GM19351 (cell line): ENCODE data around the gene PPM1J.
A peak's percentile ranks its signal among the peaks of the same experiment; 100 is the strongest.
"Not testable (repeated sequence)": the region's sequence is repeated elsewhere in the genome, so short reads cannot be mapped to it uniquely, and the experiment has no call there.

Experiments used
- ATAC-seq: cut with Tn5 transposase; IDR thresholded peaks from one replicate; pipeline ENCODE4 v1.9.1; 2021; ENCODE audit warnings: mild to moderate bottlenecking, moderate library complexity; ENCODE audit not compliant: unreplicated experiment

Gene PPM1J, protein sequence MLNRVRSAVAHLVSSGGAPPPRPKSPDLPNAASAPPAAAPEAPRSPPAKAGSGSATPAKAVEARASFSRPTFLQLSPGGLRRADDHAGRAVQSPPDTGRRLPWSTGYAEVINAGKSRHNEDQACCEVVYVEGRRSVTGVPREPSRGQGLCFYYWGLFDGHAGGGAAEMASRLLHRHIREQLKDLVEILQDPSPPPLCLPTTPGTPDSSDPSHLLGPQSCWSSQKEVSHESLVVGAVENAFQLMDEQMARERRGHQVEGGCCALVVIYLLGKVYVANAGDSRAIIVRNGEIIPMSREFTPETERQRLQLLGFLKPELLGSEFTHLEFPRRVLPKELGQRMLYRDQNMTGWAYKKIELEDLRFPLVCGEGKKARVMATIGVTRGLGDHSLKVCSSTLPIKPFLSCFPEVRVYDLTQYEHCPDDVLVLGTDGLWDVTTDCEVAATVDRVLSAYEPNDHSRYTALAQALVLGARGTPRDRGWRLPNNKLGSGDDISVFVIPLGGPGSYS

DNA sequence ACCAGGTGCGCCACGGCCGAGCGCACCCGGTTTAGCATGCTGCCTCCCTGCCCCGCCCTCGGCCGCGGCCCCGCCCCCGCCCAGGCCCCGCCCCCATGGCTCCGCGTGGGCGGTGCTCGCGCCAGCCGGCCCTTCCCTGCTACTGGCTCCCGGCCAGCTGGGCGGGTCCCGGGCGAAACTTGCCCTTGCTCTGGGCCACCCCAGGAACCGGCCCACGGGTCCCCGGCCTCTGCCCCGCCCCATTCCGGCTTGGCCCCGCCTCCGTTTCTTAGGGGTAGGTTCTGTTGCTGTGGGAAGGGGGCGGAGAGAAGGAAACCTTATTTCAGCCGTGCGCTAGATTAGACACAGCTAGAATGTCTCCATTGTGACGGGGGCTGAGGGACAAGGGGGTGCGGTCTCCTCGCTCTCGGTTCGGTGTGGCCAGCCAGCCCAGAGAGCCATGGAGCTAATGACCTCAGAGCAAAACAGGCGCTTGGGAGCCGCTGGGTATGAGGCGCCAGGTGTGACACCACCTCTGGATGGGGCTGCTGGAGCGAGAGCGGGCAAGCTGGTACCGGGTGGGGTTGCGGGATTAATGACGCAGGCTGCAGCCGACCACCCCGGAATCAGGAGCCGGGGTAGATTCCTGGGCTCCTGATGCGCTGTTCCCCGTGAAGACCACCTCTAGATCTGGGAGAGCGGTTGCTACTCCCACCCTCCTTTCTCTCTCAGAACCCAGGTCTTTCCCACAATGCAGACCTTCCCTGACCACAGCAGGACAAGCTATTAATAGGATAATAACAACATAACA, at the start of gene PPM1J:
TSS of gene PPM1J (minus strand) at position 69 of the 790 bp plus-strand sequence. CDS start at position 38, 31 bp downstream.
- ATAC-seq, result peak; percentile 80

DNA sequence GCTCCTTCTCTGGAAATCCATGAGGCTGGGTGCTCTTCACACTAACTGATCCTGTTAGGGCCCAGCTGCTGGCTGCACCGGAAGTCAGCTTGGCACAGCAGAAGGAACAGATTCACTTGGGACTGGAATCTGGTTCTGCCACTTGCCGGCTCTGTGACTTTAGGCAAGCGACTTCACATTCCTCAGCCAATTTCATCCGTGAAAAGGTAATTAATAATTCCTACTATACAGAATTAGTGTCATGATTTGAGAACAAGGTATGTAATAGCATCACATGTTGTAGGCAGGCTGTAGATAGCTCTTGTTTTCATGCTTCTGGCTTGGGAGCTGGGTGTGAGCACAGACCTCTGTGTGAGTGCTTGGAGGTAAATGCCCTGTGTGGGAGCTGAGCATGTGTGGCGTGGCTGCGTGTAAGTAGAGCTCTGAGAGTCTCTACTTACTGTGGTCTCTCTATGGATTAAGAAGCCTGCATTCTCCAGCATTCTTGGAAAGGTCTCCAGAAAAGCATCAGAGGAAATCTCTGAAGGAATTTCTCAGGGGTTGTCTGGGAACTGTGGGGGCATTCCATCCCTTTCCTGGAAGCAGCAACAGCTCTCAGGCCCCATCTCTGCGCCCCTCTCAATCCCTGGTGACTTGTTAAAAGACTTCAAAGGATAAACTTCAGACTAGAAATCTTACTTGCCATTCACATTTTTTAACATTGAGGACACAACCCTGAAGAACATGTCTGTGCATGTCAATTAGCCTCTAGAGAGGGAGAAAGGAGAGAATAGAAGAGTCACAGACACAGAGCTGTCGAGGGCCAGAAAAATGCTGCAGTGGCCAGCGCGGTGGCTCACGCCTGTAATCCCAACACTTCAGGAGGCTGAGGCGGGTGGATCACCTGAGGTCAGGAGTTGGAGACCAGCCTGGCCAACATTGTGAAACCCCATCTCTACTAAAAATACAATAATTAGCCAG, 47.7 kb upstream of the PPM1J start:
- ATAC-seq, result no peak

DNA sequence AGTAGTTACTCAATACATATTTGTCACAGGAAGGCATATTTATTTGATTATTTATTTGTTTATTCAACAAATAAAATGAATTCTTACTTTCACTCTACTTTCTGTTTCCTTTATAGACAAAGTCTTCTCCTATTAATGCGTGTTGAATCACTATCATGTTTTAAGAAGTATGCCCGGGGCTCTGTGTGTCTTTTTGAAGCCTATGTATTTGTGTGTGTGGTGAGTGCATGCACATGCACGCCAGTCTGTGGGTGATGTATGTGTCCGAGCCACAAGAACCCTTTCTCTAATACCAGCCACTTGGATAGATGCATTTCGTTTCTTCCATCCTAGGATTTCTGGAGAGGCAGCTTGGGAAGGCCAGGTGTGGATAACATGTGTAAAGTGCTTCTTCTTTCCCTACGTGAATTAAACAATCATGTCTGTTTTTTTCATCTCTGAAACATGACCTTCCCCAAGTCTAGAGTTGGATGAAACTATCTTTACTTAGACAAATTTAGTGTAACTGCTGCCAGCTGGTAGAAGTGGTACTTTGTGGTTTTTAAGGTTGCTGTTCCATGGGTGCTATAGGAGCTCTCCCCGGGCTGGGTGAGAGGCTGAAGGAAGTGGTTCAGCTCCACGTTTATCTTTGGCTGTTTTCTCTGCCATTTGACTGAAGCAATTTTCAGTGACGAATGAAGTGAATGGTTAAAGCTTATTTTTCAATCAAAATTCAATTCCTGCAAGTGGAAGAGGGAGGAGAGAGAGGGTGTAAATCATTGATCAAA, 46.8 kb upstream of the PPM1J start:
- ATAC-seq, result no peak

DNA sequence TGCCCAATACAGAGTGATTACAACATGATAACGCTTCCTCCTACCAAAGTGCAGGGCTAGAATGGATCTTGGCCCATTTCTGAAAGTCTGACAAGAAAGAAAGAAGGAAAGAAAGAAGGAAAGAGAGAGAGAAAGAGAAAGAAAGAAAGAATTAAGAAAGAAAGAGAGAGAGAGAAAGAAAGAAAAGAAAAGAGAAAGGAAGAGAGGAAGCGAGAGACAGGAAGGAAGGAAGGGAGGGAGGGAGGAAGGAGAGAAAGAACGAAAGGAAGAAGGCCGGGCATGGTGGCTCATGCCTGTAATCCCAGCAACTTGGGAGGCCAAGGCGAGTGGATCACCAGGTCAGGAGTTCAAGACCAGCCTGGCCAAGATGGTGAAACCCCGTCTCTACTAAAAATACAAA, 44.1 kb upstream of the PPM1J start:
- ATAC-seq, result no peak

DNA sequence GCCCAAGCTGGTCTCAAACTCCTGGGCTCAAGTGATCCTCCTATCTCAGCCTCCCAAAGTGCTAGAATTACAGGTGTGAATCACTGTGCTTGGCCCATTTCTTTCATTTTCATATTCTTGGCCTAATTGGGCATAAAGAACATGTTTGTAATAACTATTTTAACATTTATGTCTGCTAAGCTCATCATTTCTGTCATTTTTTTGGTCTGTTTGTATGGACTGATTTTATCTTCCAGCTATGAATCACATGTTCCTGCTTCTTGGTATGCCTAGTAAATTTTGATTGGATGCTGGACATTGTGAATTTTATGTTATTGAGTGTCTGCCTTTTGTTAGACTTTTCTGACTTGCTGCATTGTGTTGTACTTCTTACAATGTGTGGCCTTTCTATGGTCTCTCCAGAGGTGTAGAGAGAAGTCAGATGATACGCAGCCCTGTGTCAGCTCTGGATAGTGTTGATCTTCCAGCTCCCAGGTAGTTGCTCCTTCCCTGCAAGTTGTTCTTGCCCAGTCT, 39.0 kb upstream of the PPM1J start:
- ATAC-seq, result no peak

DNA sequence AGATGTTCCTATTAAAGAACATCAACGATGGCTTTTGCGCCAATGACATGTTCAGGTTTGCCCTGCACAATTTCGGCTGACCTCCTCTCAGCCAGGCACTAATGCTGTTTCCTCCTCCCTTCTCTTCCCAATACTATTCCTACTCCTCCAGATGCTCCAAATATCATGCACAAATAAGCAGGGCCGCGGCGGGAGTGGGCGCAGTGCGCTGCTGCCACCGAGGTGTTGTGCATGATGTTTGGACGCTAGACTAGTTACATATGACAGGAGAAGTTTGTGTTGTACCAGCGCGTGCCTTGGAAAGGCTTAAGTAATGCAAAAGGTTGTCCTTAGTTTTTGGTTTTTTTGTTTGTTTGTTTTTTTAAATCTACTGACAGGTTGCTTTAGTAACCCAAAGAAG, 33.3 kb upstream of the PPM1J start:
- no peak for ATAC-seq

DNA sequence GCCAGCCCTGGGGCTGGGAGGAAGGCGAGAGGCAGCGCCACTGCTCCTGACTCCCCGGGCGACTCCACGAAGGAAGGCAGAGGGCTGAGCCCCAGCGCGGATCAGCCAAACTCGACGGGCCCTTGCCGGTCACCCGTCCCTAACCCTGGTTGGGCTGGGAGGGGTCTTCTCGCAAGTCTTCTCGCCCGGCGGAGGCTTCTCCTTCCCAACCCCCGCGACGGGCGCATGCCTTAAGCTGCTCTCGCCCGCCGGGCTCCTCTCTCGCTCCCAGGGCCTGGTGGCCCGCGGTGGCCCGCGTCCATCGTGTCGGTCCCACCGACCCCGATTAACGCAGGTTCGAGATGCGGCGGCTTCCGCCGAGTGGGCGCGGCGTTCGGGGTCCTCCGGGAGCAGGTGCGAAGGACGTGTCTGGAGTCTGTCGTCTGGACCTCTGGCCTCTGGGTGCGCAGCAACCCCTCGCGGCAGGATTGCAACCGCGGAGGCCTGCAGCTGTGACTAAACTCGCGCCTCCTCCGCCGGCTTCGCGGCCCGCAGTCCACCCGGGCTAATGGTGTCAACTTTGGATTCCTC, 29.0 kb upstream of the PPM1J start:
- ATAC-seq, result no peak

DNA sequence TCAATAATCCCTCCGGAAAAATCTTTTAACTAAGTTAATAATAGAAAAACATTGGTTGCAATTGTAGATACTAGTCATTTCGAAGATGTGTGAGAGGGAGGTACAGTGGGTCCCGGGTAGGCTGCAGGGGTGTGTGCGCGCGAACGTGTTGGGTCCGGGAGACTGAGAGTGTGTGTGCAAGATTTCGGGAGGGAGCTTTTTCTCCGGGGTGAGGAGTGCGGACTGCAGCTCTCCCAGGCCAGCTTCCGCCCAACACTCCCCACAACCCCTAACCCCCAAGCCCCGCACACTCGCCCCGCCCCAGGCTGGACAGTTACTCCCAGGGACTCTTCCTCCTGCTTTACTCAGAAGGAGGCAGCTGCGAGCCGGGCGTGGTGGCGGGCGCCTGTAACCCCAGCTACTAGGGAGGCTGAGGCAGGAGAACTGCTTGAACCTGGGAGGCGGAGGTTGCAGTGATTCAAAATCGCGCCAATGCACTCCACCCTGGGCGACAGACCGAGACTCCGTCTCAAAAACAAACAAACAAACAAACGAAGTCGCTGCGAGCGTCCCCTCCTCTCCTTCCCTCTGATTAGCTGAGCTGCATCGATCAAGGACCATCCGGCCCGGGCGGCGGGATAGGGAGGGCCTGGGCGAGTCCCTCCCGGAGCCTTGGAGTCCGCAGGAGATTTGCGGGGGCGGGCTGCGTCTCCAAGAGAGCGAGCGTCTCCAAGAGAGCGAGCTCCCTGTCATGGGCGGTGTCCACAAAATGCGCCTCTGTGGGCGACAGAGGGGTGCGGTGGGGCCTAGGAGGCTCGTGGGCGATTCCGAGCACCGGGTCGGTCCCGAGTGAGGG, 28.3 kb upstream of the PPM1J start:
- ATAC-seq, result no peak

DNA sequence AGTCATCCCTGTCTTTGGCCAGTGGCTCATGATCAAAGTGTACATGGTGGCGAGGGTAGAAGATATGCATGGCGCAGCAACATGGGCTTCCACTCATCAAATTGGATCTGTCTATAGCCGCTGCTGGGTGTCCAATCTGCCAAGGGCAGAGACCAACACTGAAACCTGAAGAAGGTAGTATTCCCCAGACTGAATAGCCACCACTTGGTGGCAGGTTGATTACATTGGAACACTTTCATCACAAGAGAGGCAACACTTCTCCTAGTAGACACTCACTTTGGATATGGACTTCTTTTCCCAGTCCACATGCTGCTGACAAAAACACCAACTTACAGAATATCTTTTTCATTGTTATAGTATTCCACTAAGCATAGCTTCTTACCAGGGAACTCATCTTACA, 22.4 kb upstream of the PPM1J start:
- ATAC-seq, result no peak

DNA sequence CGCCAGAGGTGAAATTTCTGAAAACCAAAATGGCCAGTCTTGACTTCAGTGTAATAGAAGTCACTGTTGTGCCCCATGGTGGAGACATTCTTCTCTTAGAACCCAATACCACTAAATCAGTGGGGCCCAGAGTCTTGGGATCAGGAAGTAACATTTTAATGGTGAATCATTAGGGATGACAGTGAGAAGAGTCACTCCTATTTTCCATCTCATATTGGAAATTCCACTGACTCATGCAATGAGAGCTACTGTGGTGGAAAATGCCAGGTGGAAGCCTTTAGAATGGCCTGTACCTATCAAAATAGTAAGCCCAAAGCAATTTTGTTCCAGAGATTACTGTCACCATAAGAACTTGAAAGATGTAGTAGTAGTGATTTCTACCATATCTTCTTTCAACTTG, 20.6 kb upstream of the PPM1J start:
- no peak for ATAC-seq

DNA sequence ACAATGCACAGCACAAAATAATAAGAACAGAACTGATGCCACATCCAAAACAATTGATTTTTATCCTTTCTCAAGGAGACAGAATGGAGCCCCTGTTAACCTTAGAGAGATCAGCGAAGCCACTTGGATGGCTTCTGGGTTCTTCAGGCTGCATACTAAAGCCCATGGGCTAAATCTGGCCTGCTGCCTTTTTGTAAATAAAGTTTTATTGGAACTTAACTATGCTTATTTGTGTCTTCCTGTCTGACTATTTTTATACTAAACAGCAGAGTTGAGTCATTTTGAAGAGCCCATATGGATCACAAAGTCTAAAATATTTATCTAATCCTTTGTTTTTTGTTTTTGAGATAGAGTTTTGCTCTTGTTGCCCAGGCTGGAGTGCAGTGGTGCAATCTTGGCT, 16.3 kb upstream of the PPM1J start:
- ATAC-seq, result no peak

DNA sequence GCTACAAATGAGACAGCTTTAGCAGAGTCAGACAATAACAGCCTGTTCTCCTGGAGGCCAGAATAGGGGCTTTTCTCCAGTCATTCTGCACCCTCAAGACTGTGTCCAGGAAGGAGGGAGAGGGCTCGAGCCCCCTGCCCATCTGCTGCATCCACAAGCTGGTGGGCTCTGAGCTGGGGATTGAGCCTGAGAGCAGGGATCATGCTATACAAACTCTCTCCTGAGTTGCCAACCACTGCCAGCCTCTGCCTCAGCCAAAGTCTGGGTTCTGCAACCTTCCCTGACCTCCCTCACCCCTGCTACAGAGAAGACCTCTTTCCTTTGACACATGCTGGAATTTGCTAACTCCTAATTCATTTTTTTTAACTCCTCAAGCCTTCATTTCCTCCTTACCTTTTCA, 14.8 kb upstream of the PPM1J start:
- no peak for ATAC-seq

DNA sequence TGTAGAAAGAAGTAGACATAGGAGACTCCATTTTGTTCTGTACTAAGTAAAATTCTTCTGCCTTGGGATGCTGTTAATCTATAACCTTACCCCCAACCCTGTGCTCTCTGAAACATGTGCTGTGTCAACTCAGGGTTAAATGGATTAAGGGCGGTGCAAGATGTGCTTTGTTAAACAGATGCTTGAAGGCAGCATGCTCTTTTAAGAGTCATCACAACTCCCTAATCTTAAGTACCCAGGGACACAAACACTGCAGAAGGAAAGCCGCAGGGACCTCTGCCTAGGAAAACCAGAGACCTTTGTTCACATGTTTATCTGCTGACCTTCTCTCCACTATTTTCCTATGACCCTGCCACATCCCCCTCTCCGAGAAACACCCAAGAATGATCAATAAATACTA, 13.9 kb upstream of the PPM1J start:
- not testable (repeated sequence) for ATAC-seq

DNA sequence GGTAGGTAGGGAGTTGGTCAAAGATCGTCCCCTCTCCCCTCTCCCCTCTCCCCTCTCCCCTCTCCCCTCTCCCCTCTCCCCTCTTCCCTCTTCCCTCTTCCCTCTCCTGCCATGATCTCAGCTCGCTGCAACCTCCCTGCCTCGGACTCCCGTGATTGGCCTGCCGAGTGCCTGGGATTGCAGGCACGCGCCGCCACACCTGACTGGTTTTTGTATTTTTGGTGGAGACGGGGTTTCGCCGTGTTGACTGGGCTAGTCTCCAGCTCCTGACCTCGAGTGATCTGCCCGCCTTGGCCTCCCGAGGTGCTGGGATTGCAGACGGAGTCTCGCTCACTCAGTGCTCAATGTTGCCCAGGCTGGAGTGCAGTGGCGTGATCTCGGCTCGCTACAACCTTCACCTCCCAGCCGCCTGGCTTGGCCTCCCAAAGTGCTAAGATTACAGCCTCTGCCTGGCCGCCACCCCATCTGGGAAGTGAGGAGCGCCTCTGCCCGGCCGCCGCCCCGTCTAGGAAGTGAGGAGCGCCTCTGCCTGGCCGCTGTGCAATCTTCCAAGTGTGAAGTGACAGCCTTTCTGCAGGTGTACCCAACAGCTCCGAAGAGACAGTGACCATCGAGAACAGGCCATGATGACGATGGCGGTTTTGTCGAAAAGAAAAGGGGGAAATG, 13.3 kb upstream of the PPM1J start:
- ATAC-seq, result not testable (repeated sequence)

DNA sequence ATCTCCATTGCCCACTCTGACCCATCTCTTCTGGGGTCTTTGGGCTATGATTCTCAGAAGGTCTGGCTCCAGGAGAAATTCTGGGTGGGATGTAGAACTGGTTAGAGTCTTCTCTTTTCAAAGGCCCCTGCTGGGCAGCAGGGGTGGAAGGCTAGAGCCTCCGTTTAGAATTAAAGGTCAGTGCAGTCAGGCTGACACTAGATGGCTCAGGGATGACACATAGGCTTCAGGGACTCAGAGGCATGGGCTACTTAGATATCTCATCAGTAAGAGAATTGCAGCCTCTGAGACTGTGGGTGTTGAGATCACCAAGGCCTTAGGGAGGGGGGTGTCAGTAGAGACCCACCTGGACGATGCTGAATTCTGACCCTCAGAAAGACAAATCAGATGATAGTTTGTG, 12.6 kb upstream of the PPM1J start:
- ATAC-seq, result no peak

DNA sequence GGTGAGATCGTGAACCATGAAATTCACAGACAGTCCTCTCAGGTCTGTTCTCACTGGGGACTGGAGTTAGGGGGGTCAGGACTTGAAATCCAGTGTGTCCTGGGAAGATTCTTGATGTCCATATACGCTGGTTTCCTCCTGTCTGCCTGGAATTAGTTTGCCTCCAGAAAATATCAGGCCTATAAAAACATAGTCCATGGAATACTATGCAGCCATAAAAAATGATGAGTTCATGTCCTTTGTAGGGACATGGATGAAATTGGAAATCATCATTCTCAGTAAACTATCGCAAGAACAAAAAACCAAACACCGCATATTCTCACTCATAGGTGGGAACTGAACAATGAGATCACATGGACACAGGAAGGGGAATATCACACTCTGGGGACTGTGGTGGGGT, 9.1 kb upstream of the PPM1J start:
- ATAC-seq, result not testable (repeated sequence)

DNA sequence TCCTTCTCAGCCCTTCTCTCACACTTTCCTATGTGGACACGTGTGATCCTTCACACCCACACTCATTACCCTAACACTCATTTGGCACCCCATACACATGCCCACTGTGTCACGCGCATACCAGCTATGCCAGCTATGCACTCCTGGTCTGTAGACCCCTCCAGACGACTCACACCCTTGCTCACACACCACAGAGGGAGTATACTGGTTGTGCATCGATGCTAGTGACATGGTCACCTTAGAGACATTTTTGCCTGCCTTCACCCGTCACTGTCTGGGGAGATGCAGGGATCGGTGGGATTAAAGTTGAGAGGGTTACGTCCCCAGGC, 8.3 kb upstream of the PPM1J start:
- ATAC-seq, result no peak
